GM23248 (cell line): ENCODE results near the gene TRAF2.

Experiments
- EZH2 ChIP-seq: fragments of 200-600 bp; sonication (generic); IDR thresholded peaks from 2 replicates; pipeline ENCODE4 v1.6.1; 2018; ENCODE audit warnings: antibody characterized with exemption, mild to moderate bottlenecking; ENCODE audit not compliant: insufficient read depth, poor library complexity, severe bottlenecking
- EZH2phosphoT487 ChIP-seq: fragments of 200-600 bp; sonication (generic); IDR thresholded peaks from 2 replicates; pipeline ENCODE4 v1.6.1; 2018; ENCODE audit warnings: antibody characterized with exemption, moderate library complexity, mild to moderate bottlenecking, low read depth; ENCODE audit not compliant: insufficient read depth

GRCh38 chr9:136969774-136970173 is 83.5 kb downstream of the TRAF2 start:
- TF ChIP-seq EZH2phosphoT487 (no peak), EZH2 (no peak)
